DOHH2 (cell line): ENCODE measurements around the gene FNBP1L.

ENCODE experiments used
- CTCF ChIP-seq: fragments of 200-600 bp; sonication (generic); IDR thresholded peaks from one replicate; pipeline ENCODE4 v1.5.1; 2014; ENCODE audit warnings: antibody characterized with exemption, mild to moderate bottlenecking, low read depth, low read length; ENCODE audit not compliant: poor library complexity, severe bottlenecking
- EZH2phosphoT487 ChIP-seq: fragments of 200-600 bp; sonication (generic); IDR thresholded peaks from 2 replicates; pipeline ENCODE4 v1.6.1; 2017; ENCODE audit warnings: borderline replicate concordance, mild to moderate bottlenecking, antibody characterized with exemption, low read length, moderate library complexity, mixed read lengths

DNA sequence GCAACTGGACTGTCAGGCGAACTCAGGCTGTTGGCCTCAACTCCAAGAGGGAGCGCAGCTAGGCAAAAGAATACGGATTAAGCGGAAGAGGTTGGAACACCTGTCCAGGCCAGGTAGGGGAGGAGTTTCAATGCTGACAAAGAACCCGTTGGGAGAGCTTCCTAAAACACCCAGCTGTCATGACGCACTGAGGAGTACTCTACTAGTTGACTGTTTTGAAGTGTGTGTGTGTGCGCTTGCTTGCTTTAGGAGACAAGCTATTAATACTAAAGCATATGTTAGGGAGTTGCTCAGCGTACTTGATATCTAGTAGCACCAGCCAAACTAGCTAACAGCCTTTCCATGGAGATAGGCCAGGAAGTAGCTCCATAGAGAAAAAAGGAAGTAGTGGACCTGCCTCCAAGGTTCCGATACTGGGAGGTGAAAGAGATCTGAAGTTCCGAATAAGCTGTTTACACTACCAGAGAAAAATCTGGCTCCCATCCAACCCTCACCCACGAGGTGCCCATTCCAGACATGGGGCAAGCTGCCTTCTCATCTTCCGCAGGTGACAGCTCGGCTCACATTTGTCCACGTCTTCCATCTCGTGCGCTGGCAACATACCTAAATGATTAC is 974 bp upstream of the FNBP1L start:
- TF ChIP-seq EZH2phosphoT487 (no peak), CTCF (no peak)
